Ramos (cell line): ENCODE measurements around the gene SURF1.

ENCODE experiments used
- in situ Hi-C: fragments of 300-500 bp; cut with MboI; formaldehyde crosslinking; loops from one replicate; pipeline ENCODE4 v1.14.3; 2022; ENCODE audit warnings: low sequenced_read_pairs; ENCODE audit not compliant: unreplicated experiment

SURF1 gene

DNA sequence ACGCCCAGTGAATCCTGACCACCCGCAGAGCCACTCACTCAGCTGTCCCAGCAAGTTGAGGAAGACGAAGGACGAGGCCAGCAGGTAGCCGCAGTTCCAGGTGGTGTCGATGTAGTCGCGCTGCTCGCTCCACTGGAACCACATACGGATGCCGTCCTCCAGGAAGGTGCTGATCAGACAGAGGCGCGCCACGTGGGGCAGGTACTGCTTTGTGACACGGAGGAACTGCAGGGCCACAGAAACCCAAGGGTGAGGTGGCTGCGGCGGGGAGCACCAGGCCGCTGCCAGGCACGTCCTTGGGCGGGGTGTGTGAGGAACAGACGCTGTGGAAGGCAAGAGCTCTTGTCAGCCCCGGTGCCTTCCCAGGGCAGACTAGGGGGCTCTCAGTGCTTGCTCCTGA lies 10.9 kb upstream of the SURF1 start:
- in situ Hi-C loops = no loop called here

GRCh38 chr9:133366435-133366834 lies 10.1 kb upstream of the SURF1 start:
- in situ Hi-C loops = no loop called here

GRCh38 chr9:133362359-133363044 lies 6.2 kb upstream of the SURF1 start:
- in situ Hi-C loops = no loop called here

GRCh38 chr9:133361507-133362092 lies 5.3 kb upstream of the SURF1 start:
- in situ Hi-C loops = no loop called here

GRCh38 chr9:133360400-133361393 lies 4.4 kb upstream of the SURF1 start:
- in situ Hi-C loops = no loop called here

DNA sequence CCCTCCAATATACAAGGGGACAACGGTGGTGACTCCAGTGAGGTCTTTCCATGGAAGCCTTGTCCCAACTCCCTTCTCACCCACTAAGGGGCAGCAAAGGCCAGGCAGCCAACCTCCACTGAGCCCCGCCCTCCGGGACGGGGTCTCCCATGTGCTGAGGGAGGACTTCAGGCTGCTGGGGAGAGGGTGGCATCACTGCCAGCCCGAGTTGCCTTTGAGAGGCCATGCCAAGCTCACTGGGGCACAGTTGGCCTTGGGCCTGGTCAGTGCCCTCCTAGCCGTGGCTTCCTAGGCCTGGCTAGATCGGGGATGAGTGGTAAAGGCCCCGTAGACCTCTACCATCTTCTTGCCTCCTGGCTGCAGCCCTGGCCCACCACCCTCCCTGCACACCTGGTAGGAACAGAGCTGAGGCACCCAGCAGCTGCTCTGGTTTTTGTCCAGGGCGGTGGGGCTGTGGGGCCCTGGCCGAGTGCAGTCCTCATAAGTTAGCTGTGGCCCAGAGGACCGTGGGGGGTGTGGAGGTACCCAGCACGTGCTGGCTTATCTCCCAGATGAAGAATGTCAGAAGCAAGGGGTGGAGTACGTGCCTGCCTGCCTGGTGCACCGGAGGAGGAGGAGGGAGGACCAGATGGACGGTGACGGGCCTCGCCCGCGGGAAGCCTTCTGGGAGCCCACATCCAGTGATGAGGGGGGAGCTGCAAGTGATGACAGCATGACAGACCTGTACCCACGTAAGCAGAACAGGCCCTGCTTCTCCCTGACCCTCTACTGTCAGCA lies 3.3 kb upstream of the SURF1 start:
- in situ Hi-C loops = no loop called here

- in situ Hi-C loops = no loop called here
Measured at GRCh38 chr9:133357656-133358055, 1.4 kb upstream of the SURF1 start.

DNA sequence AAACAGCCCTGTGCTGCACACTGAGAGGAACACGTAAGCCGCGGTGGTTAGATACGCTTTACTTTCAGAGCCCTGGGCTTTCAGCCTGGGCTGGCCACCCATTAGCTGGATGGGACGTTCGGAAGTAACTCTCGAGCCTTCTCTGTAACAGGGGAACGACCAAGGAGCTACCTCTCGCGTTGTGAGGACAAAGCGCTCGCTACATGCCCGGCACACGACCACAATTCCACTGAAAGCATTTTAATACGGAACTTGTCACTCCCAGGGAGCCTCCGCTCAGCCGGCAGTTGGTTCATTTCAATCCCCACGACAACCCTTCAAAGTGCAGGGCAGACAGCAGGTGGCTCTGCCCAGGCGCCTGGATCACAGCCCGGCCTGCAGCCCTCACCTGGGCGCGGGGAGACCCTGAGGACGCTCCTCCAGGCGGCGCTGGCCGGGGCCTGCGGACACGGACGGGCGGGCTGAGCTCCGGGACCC lies 368 bp downstream of the SURF1 start:
- in situ Hi-C loops = no loop called here

GRCh38 chr9:133354766-133355165 lies 1.5 kb downstream of the SURF1 start:
- in situ Hi-C loops = no loop called here

DNA sequence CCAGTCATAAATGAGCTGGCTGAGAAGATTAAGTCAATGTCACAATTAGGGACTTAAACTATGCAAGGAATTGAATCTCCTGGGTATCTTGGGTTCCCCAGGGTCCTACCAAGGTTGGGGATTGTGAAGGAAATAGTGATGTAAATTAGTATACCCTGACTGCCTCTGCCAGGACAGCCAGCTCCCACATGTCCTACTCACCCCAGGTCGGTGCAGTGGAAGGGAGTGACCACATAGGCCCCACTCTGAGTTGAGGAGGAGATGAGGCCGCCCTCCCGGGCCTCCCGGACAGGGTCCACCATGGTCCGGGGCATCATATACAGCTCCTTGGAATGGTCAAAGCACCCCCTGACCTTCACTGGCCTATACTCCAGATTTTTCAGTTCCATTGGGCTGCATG lies 2.7 kb downstream of the SURF1 start:
- in situ Hi-C loops = no loop called here

DNA sequence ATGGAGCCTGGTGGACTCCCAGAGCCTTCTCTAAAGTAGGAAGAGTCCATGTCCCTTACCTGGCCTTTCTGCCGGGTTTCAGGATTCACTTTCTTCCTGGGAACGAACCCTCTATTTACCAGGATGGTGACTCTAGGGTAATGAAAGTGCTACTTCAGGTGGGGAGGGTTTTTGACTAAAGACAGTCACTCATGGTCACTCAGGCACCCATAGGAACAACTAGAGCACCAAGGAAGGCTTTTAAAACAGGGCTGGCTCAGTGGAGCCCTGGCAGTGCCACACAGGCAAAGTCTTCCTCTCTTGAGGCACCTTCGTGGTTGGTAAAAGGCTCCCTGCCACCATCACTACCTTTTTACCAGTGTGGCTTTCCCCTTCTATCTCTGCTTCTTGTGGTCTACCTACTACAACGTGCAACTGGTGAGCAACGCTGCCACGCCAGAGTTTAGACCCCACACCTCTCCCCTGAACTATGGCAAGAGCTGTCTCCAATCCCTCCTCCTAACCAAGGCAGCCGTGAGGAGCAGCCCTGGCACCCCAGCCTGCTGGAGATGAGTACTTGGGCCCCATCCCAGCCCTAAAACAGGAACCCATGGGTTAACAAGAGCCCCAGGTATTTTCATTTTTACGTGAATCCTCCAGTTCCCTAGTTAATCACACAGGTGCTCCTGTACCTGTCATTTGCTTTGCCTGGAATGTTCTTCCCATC lies 3.5 kb downstream of the SURF1 start:
- in situ Hi-C loops = no loop called here

DNA sequence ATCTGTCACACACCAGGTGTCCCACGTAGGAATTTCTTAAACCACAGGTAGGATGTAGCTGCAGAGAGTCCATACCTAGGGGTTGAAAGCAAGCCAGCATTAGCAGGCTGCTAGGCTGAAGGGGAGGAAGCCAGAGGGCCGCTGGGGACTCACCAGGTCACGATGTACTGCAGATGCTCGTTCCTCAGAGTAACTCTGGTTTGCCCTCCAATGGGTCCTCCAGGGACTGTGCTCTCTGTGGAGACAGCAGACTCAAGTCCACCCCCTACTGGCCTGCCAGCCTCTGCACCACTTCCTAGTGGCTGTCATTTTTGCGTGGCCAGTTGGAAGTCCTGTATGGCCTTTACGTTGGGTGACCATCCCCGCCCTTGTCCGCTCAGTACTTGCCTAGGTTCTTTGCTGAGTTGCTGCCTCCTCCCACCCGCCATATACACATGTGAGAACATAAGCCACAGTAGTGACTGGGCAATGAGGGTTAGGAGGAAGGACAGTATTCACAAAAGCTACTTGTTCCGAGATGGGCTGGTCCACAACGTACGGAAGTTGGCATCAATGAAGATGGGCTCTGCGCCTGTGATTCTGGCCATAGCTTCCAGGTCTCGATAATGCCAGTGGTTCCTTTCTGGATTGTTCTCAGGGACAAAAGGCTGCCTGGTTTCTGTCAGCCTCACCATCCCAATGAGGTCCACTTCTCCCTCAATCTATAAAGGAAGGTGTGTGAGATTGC lies 4.2 kb downstream of the SURF1 start:
- in situ Hi-C loops = no loop called here

DNA sequence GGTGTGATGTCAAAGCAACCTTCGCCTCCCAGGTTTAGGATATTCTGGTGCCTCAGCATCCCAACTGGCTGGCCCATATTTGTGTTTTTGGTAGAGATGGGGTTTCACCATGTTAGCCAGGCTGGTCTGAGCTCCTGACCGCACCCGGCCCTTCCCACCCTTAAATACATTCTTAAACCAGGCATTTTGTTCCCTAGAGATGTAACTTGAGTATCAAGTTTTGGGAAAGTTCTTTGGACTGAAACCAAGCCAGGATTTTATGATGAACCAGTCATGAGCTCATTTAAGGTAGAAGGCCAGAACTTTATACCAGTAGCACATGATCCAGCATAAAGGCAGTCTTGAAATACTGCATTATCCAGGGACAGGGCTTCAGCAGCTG lies 4.8 kb downstream of the SURF1 start:
- in situ Hi-C loops = no loop called here

DNA sequence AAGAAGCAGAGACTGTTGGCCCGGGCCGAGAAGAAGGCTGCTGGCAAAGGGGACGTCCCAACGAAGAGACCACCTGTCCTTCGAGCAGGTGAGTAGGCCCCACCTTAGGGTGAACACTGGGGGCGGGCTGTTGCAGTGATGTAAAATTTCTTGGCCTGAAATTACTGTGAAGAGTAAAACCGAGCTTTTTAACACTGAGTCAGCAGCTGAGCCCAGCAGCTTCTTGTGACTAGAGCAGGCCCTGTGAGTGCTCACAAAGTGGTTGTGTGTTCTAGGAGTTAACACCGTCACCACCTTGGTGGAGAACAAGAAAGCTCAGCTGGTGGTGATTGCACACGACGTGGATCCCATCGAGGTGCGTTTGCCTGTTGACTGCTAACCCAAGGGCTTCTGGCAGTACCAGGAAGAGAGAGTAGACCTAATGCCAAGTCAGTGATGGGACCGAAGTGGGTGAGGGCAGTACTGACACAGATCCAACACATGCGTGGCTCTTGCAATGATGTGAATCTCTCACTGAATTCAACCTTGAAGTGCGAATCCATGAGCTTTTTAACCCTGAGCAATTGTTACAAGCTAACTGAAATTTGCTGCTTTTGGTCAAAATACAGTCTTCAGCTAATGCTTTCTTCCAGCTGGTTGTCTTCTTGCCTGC lies 6.2 kb downstream of the SURF1 start:
- in situ Hi-C loops = no loop called here

DNA sequence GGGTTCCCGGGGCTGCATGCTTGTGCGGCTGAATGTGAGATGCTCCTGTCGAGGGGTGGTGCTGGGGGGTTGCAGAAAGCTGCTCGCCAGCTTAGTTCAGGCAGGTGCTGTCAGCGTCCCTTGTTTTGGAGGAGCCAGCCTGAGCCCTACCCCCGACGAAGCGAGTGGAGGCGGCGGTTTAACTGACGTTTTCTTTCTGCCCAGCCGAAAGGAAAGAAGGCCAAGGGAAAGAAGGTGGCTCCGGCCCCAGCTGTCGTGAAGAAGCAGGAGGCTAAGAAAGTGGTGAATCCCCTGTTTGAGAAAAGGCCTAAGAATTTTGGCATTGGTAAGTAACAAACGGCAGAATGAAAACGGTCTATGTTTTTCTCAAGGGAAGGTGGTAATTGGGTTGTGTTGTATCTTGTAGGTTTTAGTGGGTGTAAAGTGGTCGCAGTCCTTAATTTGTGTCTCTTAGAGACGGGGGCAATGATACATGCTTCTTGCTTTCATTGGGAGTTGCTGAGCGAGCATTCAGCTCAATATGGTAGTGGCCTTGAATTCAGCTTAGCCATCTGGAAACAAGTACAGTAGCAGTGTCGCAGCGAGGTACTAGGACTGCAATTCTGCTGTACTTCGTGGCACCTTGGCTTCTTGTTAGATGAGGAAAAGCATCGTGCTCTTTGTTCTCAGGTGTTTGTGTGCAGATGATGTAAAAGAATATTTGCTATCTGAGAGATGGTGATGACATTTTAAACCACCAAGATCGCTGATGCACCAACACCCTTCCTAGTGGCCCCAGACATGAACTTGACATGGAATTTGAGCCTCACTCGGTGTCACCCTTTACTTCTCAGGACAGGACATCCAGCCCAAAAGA lies 7.3 kb downstream of the SURF1 start:
- in situ Hi-C loops = no loop called here

GRCh38 chr9:133347985-133348717 lies 8.1 kb downstream of the SURF1 start, which contains the start of the genes MED22 and RPL7A:
Gene MED22, minus strand, starts transcription at chr9:133348131. Its CDS starts 1,469 bp downstream, at chr9:133346662.
Gene RPL7A, plus strand, starts transcription at chr9:133348218. Its CDS starts 26 bp downstream, at chr9:133348244.
- in situ Hi-C loops = no loop called here

- in situ Hi-C loops = no loop called here
Measured at GRCh38 chr9:133347515-133347984, 8.7 kb downstream of the SURF1 start.
